Measurements from ENCODE around the gene HUS1B. TPM values are rescaled to one million over a fixed set of nuclear protein-coding genes. Genes with fewer than 3 reads are reported as not detected.
"Not testable (repeated sequence)": the region's sequence is repeated elsewhere in the genome, so short reads cannot be mapped to it uniquely, and the experiment has no call there.

HUS1B gene
- total RNA-seq, 1 experiment from 2014 or later: 1.1 TPM

GRCh38 chr6:667253-667927 lies 10.5 kb upstream of the HUS1B start (continued):
- TF ChIP-seq KAT7 (CRISPR knock-in tag; IDR thresholded peaks at IDR 0.05; ENCODE audit: borderline replicate concordance): no peak
- TF ChIP-seq, protein P1, sequence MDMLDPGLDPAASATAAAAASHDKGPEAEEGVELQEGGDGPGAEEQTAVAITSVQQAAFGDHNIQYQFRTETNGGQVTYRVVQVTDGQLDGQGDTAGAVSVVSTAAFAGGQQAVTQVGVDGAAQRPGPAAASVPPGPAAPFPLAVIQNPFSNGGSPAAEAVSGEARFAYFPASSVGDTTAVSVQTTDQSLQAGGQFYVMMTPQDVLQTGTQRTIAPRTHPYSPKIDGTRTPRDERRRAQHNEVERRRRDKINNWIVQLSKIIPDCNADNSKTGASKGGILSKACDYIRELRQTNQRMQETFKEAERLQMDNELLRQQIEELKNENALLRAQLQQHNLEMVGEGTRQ (CRISPR knock-in tag; IDR thresholded peaks at IDR 0.05): no peak

DNA sequence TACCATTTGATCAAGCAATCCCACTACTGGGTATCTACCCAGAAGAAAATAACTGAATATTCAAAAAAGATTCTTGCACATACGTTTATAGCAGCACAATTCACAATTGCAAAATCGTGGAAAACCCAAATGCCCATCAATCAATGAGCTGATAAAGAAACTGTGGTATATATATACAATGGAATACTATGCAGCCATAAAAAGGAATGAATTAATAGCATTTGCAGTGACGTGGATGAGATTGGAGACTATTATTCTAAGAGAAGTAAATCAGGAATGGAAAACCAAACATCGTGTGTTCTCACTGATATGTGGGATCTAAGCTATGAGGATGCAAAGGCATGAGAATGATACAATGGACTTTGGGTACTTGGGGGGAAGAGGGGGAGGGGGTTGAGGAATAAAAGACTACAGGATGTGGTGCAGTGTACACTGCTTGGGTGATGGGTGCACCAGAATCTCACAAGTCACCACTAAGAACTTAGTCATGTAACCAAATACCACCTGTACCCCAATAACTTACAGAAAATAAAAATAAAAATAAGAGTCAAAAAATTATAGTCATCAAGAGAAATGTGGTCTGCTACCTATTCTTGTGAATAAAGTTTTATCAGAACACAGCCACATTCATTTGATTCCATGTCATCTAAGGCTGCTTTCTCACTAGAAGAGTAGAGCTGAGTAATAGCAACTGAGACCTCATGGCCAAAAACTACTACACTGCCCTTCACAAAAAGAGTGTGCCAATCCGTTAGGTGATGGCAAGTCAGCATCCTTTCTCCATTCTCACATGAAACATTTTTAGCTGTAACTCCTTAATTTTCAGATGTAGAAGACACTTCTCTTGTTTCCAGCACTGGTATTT lies 8.7 kb upstream of the HUS1B start:
- POLR2A ChIA-PET: interaction anchor here (0.6 kb wide), 1 partner anchor 112 kb away, joined by 6 read pairs; no protein-coding TSS in a partner anchor
- peaks cover 25% of the 10 kb centered on the region for H3K9me3 Mint-ChIP-seq
- peaks cover 39% of the 10 kb centered on the region for H3K4me1 Mint-ChIP-seq
- CTCF ChIA-PET: no interaction called here
- peaks cover 31% of the 10 kb centered on the region for H3K36me3 Mint-ChIP-seq
- H3K27me3 Mint-ChIP-seq (ENCODE audit: low read depth): no peaks in the 10 kb centered on the region
- ATAC-seq (no peak), DNase-seq (ENCODE audit: low spot score) (no peak)
- TF ChIP-seq, protein P2, sequence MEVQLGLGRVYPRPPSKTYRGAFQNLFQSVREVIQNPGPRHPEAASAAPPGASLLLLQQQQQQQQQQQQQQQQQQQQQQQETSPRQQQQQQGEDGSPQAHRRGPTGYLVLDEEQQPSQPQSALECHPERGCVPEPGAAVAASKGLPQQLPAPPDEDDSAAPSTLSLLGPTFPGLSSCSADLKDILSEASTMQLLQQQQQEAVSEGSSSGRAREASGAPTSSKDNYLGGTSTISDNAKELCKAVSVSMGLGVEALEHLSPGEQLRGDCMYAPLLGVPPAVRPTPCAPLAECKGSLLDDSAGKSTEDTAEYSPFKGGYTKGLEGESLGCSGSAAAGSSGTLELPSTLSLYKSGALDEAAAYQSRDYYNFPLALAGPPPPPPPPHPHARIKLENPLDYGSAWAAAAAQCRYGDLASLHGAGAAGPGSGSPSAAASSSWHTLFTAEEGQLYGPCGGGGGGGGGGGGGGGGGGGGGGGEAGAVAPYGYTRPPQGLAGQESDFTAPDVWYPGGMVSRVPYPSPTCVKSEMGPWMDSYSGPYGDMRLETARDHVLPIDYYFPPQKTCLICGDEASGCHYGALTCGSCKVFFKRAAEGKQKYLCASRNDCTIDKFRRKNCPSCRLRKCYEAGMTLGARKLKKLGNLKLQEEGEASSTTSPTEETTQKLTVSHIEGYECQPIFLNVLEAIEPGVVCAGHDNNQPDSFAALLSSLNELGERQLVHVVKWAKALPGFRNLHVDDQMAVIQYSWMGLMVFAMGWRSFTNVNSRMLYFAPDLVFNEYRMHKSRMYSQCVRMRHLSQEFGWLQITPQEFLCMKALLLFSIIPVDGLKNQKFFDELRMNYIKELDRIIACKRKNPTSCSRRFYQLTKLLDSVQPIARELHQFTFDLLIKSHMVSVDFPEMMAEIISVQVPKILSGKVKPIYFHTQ (CRISPR knock-in tag; IDR thresholded peaks at IDR 0.05): no peak
- no peak for TF ChIP-seq IRF2 (CRISPR knock-in tag; IDR thresholded peaks at IDR 0.05; ENCODE audit: borderline replicate concordance, low read depth)
- TF ChIP-seq ZNF121 (CRISPR knock-in tag; IDR thresholded peaks at IDR 0.05): no peak
- TF ChIP-seq SMAD4 (CRISPR knock-in tag; IDR thresholded peaks at IDR 0.05): no peak
- TF ChIP-seq OVOL2 (CRISPR knock-in tag; IDR thresholded peaks at IDR 0.05; ENCODE audit: borderline replicate concordance): no peak
- no peak for TF ChIP-seq TCF7 (CRISPR knock-in tag; IDR thresholded peaks at IDR 0.05; ENCODE audit: low read depth)
- TF ChIP-seq ZNF263 (CRISPR knock-in tag; IDR thresholded peaks at IDR 0.05; ENCODE audit: low read depth): no peak
- H3K27ac Mint-ChIP-seq: no peak overlapping the region
- no peak overlapping the region for H3K4me3 Mint-ChIP-seq

- H3K9me3 Mint-ChIP-seq: peaks cover 25% of the 10 kb centered on the region
- H3K4me3 Mint-ChIP-seq; H3K27ac Mint-ChIP-seq; CTCF ChIA-PET; DNase-seq (ENCODE audit: low spot score); POLR2A ChIA-PET; ATAC-seq; H3K27me3 Mint-ChIP-seq (ENCODE audit: low read depth): not testable (repeated sequence)
- H3K4me1 Mint-ChIP-seq: peaks cover 55% of the 10 kb centered on the region
- peaks cover 25% of the 10 kb centered on the region for H3K36me3 Mint-ChIP-seq
These were observed 6.9 kb upstream of the HUS1B start for GRCh38 chr6:663788-664187.

- Mint-ChIP-seq H3K27ac (peak overlapping the region; percentile 94), H3K36me3 (peaks cover 4% of the 10 kb centered on the region), H3K4me3 (peak overlapping the region; percentile 33), H3K9me3 (peaks cover 8% of the 10 kb centered on the region), H3K4me1 (peaks cover 84% of the 10 kb centered on the region), H3K27me3 (ENCODE audit: low read depth) (no peaks in the 10 kb centered on the region)
- ChIA-PET CTCF (interaction anchor here (0.9 to 3.3 kb wide), 12 partner anchors 10 to 67 kb away, joined by 3 to 19 read pairs (median 7); partner anchors contain the start of gene EXOC2), POLR2A (interaction anchor here (1.4 kb wide), 1 partner anchor 21 kb away, joined by 4 read pairs; no protein-coding TSS in a partner anchor)
- ATAC-seq (peak; percentile 62), DNase-seq (ENCODE audit: low spot score) (peak; percentile 75)
- TF ChIP-seq, protein P3, sequence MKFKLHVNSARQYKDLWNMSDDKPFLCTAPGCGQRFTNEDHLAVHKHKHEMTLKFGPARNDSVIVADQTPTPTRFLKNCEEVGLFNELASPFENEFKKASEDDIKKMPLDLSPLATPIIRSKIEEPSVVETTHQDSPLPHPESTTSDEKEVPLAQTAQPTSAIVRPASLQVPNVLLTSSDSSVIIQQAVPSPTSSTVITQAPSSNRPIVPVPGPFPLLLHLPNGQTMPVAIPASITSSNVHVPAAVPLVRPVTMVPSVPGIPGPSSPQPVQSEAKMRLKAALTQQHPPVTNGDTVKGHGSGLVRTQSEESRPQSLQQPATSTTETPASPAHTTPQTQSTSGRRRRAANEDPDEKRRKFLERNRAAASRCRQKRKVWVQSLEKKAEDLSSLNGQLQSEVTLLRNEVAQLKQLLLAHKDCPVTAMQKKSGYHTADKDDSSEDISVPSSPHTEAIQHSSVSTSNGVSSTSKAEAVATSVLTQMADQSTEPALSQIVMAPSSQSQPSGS (CRISPR knock-in tag; IDR thresholded peaks at IDR 0.05; ENCODE audit: borderline replicate concordance, low read depth): no peak
- TF ChIP-seq ZNF138 (CRISPR knock-in tag; conservative IDR thresholded peaks at IDR 0.05) (no peak), ZNF121 (CRISPR knock-in tag; IDR thresholded peaks at IDR 0.05) (no peak), RORB (CRISPR knock-in tag; IDR thresholded peaks at IDR 0.05) (no peak), E2F1 (CRISPR knock-in tag; IDR thresholded peaks at IDR 0.05) (no peak), NFE2L1 (CRISPR knock-in tag; IDR thresholded peaks at IDR 0.05) (0 out of 2 replicates have a peak, but pooled peaks have one; percentile 50), ELF4 (CRISPR knock-in tag; IDR thresholded peaks at IDR 0.05; ENCODE audit: low read depth) (no peak), ZBTB21 (CRISPR knock-in tag; IDR thresholded peaks at IDR 0.05; ENCODE audit: borderline replicate concordance) (no peak)
- TF ChIP-seq, protein P4, sequence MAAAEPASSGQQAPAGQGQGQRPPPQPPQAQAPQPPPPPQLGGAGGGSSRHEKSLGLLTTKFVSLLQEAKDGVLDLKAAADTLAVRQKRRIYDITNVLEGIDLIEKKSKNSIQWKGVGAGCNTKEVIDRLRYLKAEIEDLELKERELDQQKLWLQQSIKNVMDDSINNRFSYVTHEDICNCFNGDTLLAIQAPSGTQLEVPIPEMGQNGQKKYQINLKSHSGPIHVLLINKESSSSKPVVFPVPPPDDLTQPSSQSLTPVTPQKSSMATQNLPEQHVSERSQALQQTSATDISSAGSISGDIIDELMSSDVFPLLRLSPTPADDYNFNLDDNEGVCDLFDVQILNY (CRISPR knock-in tag; IDR thresholded peaks at IDR 0.05): no peak
These were observed 3.0 kb upstream of the HUS1B start for GRCh38 chr6:659716-660581.
